Pancreas (tissue), 10 donors: ENCODE data around the gene ANKFY1. TPM values are rescaled to one million over a fixed set of nuclear protein-coding genes. Genes with fewer than 3 reads are reported as not detected.

Experiments
- ATAC-seq, 4 donors: fragments of 200-7000 bp; cut with Tn5 transposase; one replicate each; pipeline versions ENCODE4 v1.8.0 to v1.9.1; 2020; ENCODE audit warnings: mild to moderate bottlenecking in 4 of 4, moderate library complexity in 4 of 4
- DNase-seq, 6 donors: peaks; one replicate each; pipeline ENCODE4 v3.0.0-alpha.2; 2020
- FAIRE-seq: peaks from 2 replicates; lab custom pipeline; 2012; peaks lifted over from hg19 to GRCh38; lab: Jason Lieb, UNC
- H3K27ac ChIP-seq, 4 donors: fragments of 200-600 bp; sonication (generic); 1 replicate in 3 of 4; 2 replicates in 1 of 4; pipeline versions ENCODE4 v1.5.0 to v1.8.0; 2020
- H3K27me3 ChIP-seq, 4 donors: fragments of 200-600 bp; one replicate each; pipeline ENCODE4 v1.8.0; 2021
- H3K36me3 ChIP-seq, 3 donors: fragments of 200-600 bp; sonication (generic) in 1 of 3; one replicate each; pipeline versions ENCODE4 v1.5.0 to v1.8.0; 2020 to 2021
- H3K4me1 ChIP-seq, 3 donors: fragments of 200-600 bp; one replicate each; pipeline ENCODE4 v1.8.0; 2021
- H3K4me3 ChIP-seq, 4 donors: fragments of 200-600 bp; sonication (generic) in 2 of 4; one replicate each; pipeline versions ENCODE4 v1.5.0 to v1.8.0; 2020 to 2021
- H3K9me3 ChIP-seq, 4 donors: fragments of 200-600 bp; one replicate each; pipeline ENCODE4 v1.8.0; 2021
- CTCF ChIP-seq, 4 donors: fragments of 200-600 bp; sonication (generic) in 3 of 4; IDR thresholded peaks; one replicate each; pipeline versions ENCODE4 v1.5.0 to v1.8.0; 2021; ENCODE audit warnings: antibody characterized with exemption in 4 of 4
- WGBS, 2 donors: extraction: QIAGEN DNeasy Blood & Tissue Kit; methylation state at CpG; one replicate each; pipeline ENCODE4 v1.1.7; 2013; 5-methylcytosine and 5-hydroxymethylcytosine counted together
- intact Hi-C, 3 donors: fragments of 100-400 bp; cut with DNase I; formaldehyde crosslinking; loops; one replicate each; pipeline versions ENCODE4 v1.11.1 to v1.14.2; 2022
- polyA plus RNA-seq, 2 donors: library from polyadenylated mRNA; stranded (reverse); fragments of 200-250 nt; gene quantifications; one replicate each; pipeline ENCODE4 v1.2.3, GENCODE V29; 2013
- total RNA-seq, 6 donors: library from RNA; stranded (reverse); fragmentation: NEBNext Ultra II Directional in 4 of 6; extraction: Animal tissue kit (Norgen Biotek cat#: 25700) in 4 of 6; gene quantifications; one replicate each; pipeline versions ENCODE4 v1.2.1 to v1.2.4, GENCODE V29; 2021 to 2023
- donor health status: healthy with polysubstance abuse.
- donor health status: DM: no; HTN: no; CAD: no; lungs with moderate emphysema.
- donor health status: DM: no; HTN: no; CAD: no.
- donor health status: control.
- donor health status: control.
- donor health status: Bipolar disorder and iron deficiency.
- donor health status: DM: yes; HTN: yes; CAD: no.
- donor health status: DM: no; HTN: no; CAD: no.
- donor health status: DM: no; HTN: no; CAD: no.
- donor health status: DM: yes; HTN: yes; CAD: no.

The ANKFY1 gene
- total and polyA plus RNA-seq, 8 donors, result 11.3 to 30.3 (median 13.9) TPM

- WGBS, 2 donors, result 74 to 82% methylated on average over 3 of the region's 3 CpGs
- H3K27ac ChIP-seq, result no peak overlapping the region
- no peak for TF ChIP-seq CTCF (IDR thresholded peaks at IDR 0.05)
These were observed 128.3 kb downstream of the ANKFY1 start for GRCh38 chr17:4135489-4135888.

GRCh38 chr17:4134721-4135120, 129.1 kb downstream of the ANKFY1 start:
- Histone ChIP-seq H3K4me1 (peaks cover 8 to 22% (median 11%) of the 10 kb centered on the region in 3 donors), H3K27me3 (no peaks in the 10 kb centered on the region), H3K27ac (no peak overlapping the region), H3K4me3 (no peak overlapping the region), H3K36me3 (peaks cover 0 to 6% (median 0%) of the 10 kb centered on the region in 3 donors), H3K9me3 (no peaks in the 10 kb centered on the region)
- WGBS, 2 donors, result 55 to 83% methylated on average over 3 of the region's 3 CpGs
- FAIRE-seq, result no peak
- no peak for ATAC-seq
- intact Hi-C loops, result no loop called here
- TF ChIP-seq CTCF (IDR thresholded peaks at IDR 0.05), result no peak
- no peak for DNase-seq

More at GRCh38 chr17:4135489-4135888, 128.3 kb downstream of the ANKFY1 start:
- intact Hi-C loops, result no loop called here
- Histone ChIP-seq H3K4me3 (no peak overlapping the region), H3K27me3 (no peaks in the 10 kb centered on the region), H3K9me3 (no peaks in the 10 kb centered on the region), H3K4me1 (peaks cover 8 to 30% (median 19%) of the 10 kb centered on the region in 3 donors), H3K36me3 (peaks cover 0 to 6% (median 0%) of the 10 kb centered on the region in 3 donors)
- no peak for FAIRE-seq
- DNase-seq, result no peak
- ATAC-seq, result no peak

- peak in 3 of 4 donors; percentile 44 to 81 (median 73) for ATAC-seq
- Histone ChIP-seq H3K4me1 (no peaks in the 10 kb centered on the region), H3K36me3 (peaks cover 0 to 6% (median 0%) of the 10 kb centered on the region in 3 donors)
These were observed 133.1 kb downstream of the ANKFY1 start for GRCh38 chr17:4130715-4131114.

GRCh38 chr17:4127555-4127954, 136.2 kb downstream of the ANKFY1 start:
- intact Hi-C loops, result no loop called here
- FAIRE-seq (no peak), DNase-seq (no peak), ATAC-seq (no peak)
- TF ChIP-seq CTCF (IDR thresholded peaks at IDR 0.05), result no peak
- Histone ChIP-seq H3K4me1 (no peaks in the 10 kb centered on the region), H3K36me3 (peaks cover 0 to 8% (median 0%) of the 10 kb centered on the region in 3 donors), H3K27ac (no peak overlapping the region), H3K9me3 (no peaks in the 10 kb centered on the region), H3K4me3 (no peak overlapping the region), H3K27me3 (no peaks in the 10 kb centered on the region)
- WGBS, 2 donors, result 75 to 92% methylated on average over 6 of the region's 6 CpGs

More at GRCh38 chr17:4130715-4131114, 133.1 kb downstream of the ANKFY1 start:
- H3K9me3 ChIP-seq, result no peaks in the 10 kb centered on the region
- no peak overlapping the region for H3K27ac ChIP-seq
- DNase-seq (no peak), FAIRE-seq (no peak)
- H3K4me3 ChIP-seq, result no peak overlapping the region
- TF ChIP-seq CTCF (IDR thresholded peaks at IDR 0.05), result no peak
- no peaks in the 10 kb centered on the region for H3K27me3 ChIP-seq
- intact Hi-C loops, result no loop called here
- WGBS, 2 donors, result 58 to 65% methylated on average over 7 of the region's 7 CpGs

GRCh38 chr17:4125552-4125951, 138.2 kb downstream of the ANKFY1 start:
- Histone ChIP-seq H3K4me1 (no peaks in the 10 kb centered on the region), H3K27me3 (no peaks in the 10 kb centered on the region), H3K36me3 (peaks cover 0 to 20% (median 0%) of the 10 kb centered on the region in 3 donors), H3K27ac (no peak overlapping the region), H3K9me3 (no peaks in the 10 kb centered on the region), H3K4me3 (no peak overlapping the region)
- intact Hi-C loops, result no loop called here
- 100% methylated on average over 1 of the region's 1 CpG for whole genome bisulfite sequencing, 2 donors
- no peak for DNase-seq
- TF ChIP-seq CTCF (IDR thresholded peaks at IDR 0.05), result no peak
- no peak for ATAC-seq
- FAIRE-seq, result no peak
